H9 (cell line): ENCODE results near the gene LGR5. TPM values are rescaled to one million over a fixed set of nuclear protein-coding genes. Genes with fewer than 3 reads are reported as not detected.

Source experiments
- DNase-seq: peaks from one replicate; pipeline ENCODE4 v3.0.0-alpha.2; 2017
- H2AFZ ChIP-seq: one replicate; pipeline ENCODE4 v1.6.1; 2013; ENCODE audit warnings: mild to moderate bottlenecking, low read length, control low read depth, moderate library complexity
- H2AK5ac ChIP-seq: 2 replicates; pipeline ENCODE4 v1.6.1; 2013; ENCODE audit warnings: low read length, control low read depth, mixed read lengths; ENCODE audit not compliant: insufficient read length
- H2BK120ac ChIP-seq: one replicate; pipeline ENCODE4 v1.6.1; 2013; ENCODE audit warnings: low read depth, mild to moderate bottlenecking, low read length, control low read depth, inconsistent platforms; ENCODE audit not compliant: poor library complexity, severe bottlenecking
- H2BK12ac ChIP-seq: 2 replicates; pipeline ENCODE4 v1.6.1; 2013; ENCODE audit warnings: low read length, control low read depth, mixed read lengths, low read depth; ENCODE audit not compliant: insufficient read length
- H2BK15ac ChIP-seq: 2 replicates; pipeline ENCODE4 v1.6.1; 2013; ENCODE audit warnings: low read depth, low read length, control low read depth
- H2BK20ac ChIP-seq: one replicate; pipeline ENCODE4 v1.6.1; 2013; ENCODE audit warnings: low read depth, mild to moderate bottlenecking, low read length, control low read depth, inconsistent platforms; ENCODE audit not compliant: poor library complexity, severe bottlenecking
- H2BK5ac ChIP-seq: 2 replicates; pipeline ENCODE4 v1.6.1; 2013; ENCODE audit warnings: low read length, control low read depth, mixed read lengths; ENCODE audit not compliant: insufficient read length
- H3K14ac ChIP-seq: 2 replicates; pipeline ENCODE4 v1.6.1; 2013; ENCODE audit warnings: low read length, control low read depth; ENCODE audit not compliant: insufficient read depth
- H3K18ac ChIP-seq: 2 replicates; pipeline ENCODE4 v1.6.1; 2013; ENCODE audit warnings: low read depth, mild to moderate bottlenecking, mixed read lengths, low read length, control low read depth; ENCODE audit not compliant: insufficient read length
- H3K23ac ChIP-seq: 2 replicates; pipeline ENCODE4 v1.6.1; 2013; ENCODE audit warnings: low read length, control low read depth, mixed read lengths, low read depth; ENCODE audit not compliant: insufficient read length
- H3K23me2 ChIP-seq: 2 replicates; pipeline ENCODE4 v1.6.1; 2013; ENCODE audit warnings: low read depth, mild to moderate bottlenecking, mixed read lengths, low read length, control low read depth; ENCODE audit not compliant: insufficient read length, poor library complexity, severe bottlenecking
- H3K27ac ChIP-seq: 2 replicates; pipeline ENCODE4 v1.5.1; 2013; ENCODE audit warnings: low read length, control low read depth, mixed read lengths, low read depth; ENCODE audit not compliant: insufficient read length
- H3K27me3 ChIP-seq: 2 replicates; pipeline ENCODE4 v1.6.1; 2013; ENCODE audit warnings: low read length, control low read depth, inconsistent platforms; ENCODE audit not compliant: insufficient read depth
- H3K4ac ChIP-seq: 2 replicates; pipeline ENCODE4 v1.6.1; 2013; ENCODE audit warnings: low read depth, mild to moderate bottlenecking, control low read depth, inconsistent platforms, low read length, moderate library complexity
- H3K4me1 ChIP-seq: 2 replicates; pipeline ENCODE4 v1.6.1; 2013; ENCODE audit warnings: low read length, control low read depth, inconsistent platforms; ENCODE audit not compliant: insufficient read depth
- H3K4me2 ChIP-seq: 2 replicates; pipeline ENCODE4 v1.6.1; 2013; ENCODE audit warnings: low read length, control low read depth, mixed read lengths; ENCODE audit not compliant: insufficient read length, insufficient read depth
- H3K56ac ChIP-seq: 2 replicates; pipeline ENCODE4 v1.6.1; 2013; ENCODE audit warnings: low read depth, mild to moderate bottlenecking, mixed read lengths, low read length, control low read depth; ENCODE audit not compliant: insufficient read length
- H3K79me1 ChIP-seq: 2 replicates; pipeline ENCODE4 v1.6.1; 2013; ENCODE audit warnings: low read depth, mild to moderate bottlenecking, moderate library complexity, low read length, control low read depth, inconsistent platforms; ENCODE audit not compliant: insufficient read depth, poor library complexity, severe bottlenecking
- H3K79me2 ChIP-seq: 2 replicates; pipeline ENCODE4 v1.6.1; 2013; ENCODE audit warnings: low read length, control low read depth, inconsistent platforms; ENCODE audit not compliant: insufficient read depth
- H3K9ac ChIP-seq: 2 replicates; pipeline ENCODE4 v1.6.1; 2013; ENCODE audit warnings: low read length, control low read depth, mixed read lengths; ENCODE audit not compliant: insufficient read length; ENCODE audit errors: extremely low read depth
- H3K9me3 ChIP-seq: one replicate; pipeline ENCODE4 v1.6.1; 2013; ENCODE audit warnings: low read depth, low read length, inconsistent platforms; ENCODE audit not compliant: control insufficient read depth
- H3T11ph ChIP-seq: one replicate; pipeline ENCODE4 v1.6.1; 2013; ENCODE audit warnings: mild to moderate bottlenecking, low read length, control low read depth, inconsistent platforms
- H4K20me1 ChIP-seq: one replicate; pipeline ENCODE4 v1.6.1; 2013; ENCODE audit not compliant: control insufficient read depth, insufficient read length, insufficient read depth
- H4K5ac ChIP-seq: 2 replicates; pipeline ENCODE4 v1.6.1; 2013; ENCODE audit warnings: low read depth, mild to moderate bottlenecking, mixed read lengths, low read length, control low read depth; ENCODE audit not compliant: insufficient read length
- H4K8ac ChIP-seq: replicated peaks from 2 replicates; pipeline ENCODE4 v1.6.1; 2013; ENCODE audit warnings: low read length, control low read depth, mixed read lengths, low read depth; ENCODE audit not compliant: insufficient read length
- H4K91ac ChIP-seq: 2 replicates; pipeline ENCODE4 v1.6.1; 2013; ENCODE audit warnings: low read depth, mild to moderate bottlenecking, moderate library complexity, mixed read lengths, low read length, control low read depth; ENCODE audit not compliant: insufficient read length
- H3K27ac Mint-ChIP-seq, 3 experiments: 2 replicates in 2 of 3; 3 replicates in 1 of 3; pipeline ENCODE4 v1.8.0; 2020 to 2021; ENCODE audit warnings: mixed read lengths in 3 of 3, mild to moderate bottlenecking in 1 of 3, moderate library complexity in 1 of 3
- H3K27me3 Mint-ChIP-seq: 2 replicates; pipeline ENCODE4 v1.8.0; 2021; ENCODE audit warnings: low read depth, mild to moderate bottlenecking, moderate library complexity, mixed read lengths
- H3K36me3 Mint-ChIP-seq, 3 experiments: 2 replicates in 2 of 3; 3 replicates in 1 of 3; pipeline ENCODE4 v1.8.0; 2020 to 2021; ENCODE audit warnings: low read depth in 3 of 3, mixed read lengths in 3 of 3; ENCODE audit not compliant: insufficient read depth in 1 of 3
- H3K4me1 Mint-ChIP-seq, 2 experiments: 2 replicates each; pipeline ENCODE4 v1.8.0; 2020; ENCODE audit warnings: mixed read lengths in 2 of 2
- H3K4me3 Mint-ChIP-seq, 2 experiments: 2 replicates in 1 of 2; 3 replicates in 1 of 2; pipeline ENCODE4 v1.8.0; 2020 to 2021; ENCODE audit warnings: mild to moderate bottlenecking in 2 of 2, mixed read lengths in 2 of 2, moderate library complexity in 1 of 2
- H3K9me3 Mint-ChIP-seq, 2 experiments: 2 replicates in 1 of 2; 3 replicates in 1 of 2; pipeline ENCODE4 v1.8.0; 2020; ENCODE audit warnings: mild to moderate bottlenecking in 2 of 2, mixed read lengths in 2 of 2, moderate library complexity in 1 of 2
- WGBS: extraction: QIAGEN DNeasy Blood & Tissue Kit; methylation state at CpG from one replicate; pipeline ENCODE4 v1.1.7; 2013; ENCODE audit warnings: missing lambda C conversion rate, low lambda C conversion rate, mixed read lengths; ENCODE audit not compliant: insufficient read length; ENCODE audit errors: extremely low coverage; 5-methylcytosine and 5-hydroxymethylcytosine counted together
- total RNA-seq: library from RNA; stranded (reverse); gene quantifications from 2 replicates; pipeline ENCODE4 v1.2.1, GENCODE V29; 2021
- TF ChIP-seq, protein P1 (sequence below): fragments of 200-600 bp; sonication (generic); conservative IDR thresholded peaks from 3 replicates; pipeline ENCODE4 v1.8.0; 2021; ENCODE audit warnings: antibody characterized with exemption, mild to moderate bottlenecking

The LGR5 gene
- total RNA-seq, 1 experiment from 2014 or later, result 0.09 TPM

DNA sequence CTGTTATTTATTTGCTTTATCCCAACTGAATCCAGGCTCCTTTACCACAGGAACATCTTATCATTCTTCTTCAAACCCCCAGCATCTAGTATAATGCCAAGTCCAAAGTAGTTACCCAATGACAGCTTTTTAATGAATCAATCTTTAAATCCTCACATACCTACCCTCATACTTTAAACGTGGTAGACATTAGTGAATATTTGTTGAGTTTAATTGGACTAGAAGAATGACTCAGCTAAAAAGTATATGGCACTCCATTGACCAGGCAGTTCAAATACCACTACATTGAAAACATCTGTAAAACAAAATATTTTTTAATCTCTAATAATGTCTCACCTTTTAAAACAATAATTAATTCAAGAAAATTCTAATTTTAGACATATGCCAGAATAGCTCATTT lies 125.9 kb downstream of the LGR5 start:
- Histone ChIP-seq H3K23ac (no peak overlapping the region), H2AFZ (no peak overlapping the region), H2BK120ac (no peak overlapping the region), H3K79me1 (no peaks in the 10 kb centered on the region), H3K9ac (no peak overlapping the region), H3K27ac (no peak overlapping the region), H3K23me2 (no peaks in the 10 kb centered on the region), H3K56ac (no peak overlapping the region), H3K14ac (no peak overlapping the region), H2BK15ac (no peak overlapping the region), H4K8ac (no peak overlapping the region), H3K79me2 (no peaks in the 10 kb centered on the region), H3K9me3 (no peaks in the 10 kb centered on the region), H3K18ac (no peak overlapping the region), H3K4me2 (no peak overlapping the region), H2BK20ac (no peak overlapping the region), H4K5ac (no peak overlapping the region), H3K4me1 (no peaks in the 10 kb centered on the region; the same call in 1 of the 2 replicates), H3K27me3 (no peaks in the 10 kb centered on the region), H2BK12ac (no peak overlapping the region), H2AK5ac (no peak overlapping the region), H4K20me1 (no peaks in the 10 kb centered on the region), H4K91ac (no peak overlapping the region), H2BK5ac (no peak overlapping the region), H3K4ac (no peak overlapping the region), H3T11ph (no peak overlapping the region)
- Mint-ChIP-seq H3K36me3 (no peaks in the 10 kb centered on the region), H3K9me3 (no peaks in the 10 kb centered on the region), H3K4me1 (peaks cover 10 to 20% of the 10 kb centered on the region in 2 experiments), H3K4me3 (no peak overlapping the region), H3K27ac (no peak overlapping the region), H3K27me3 (no peaks in the 10 kb centered on the region)
- DNase-seq, result no peak
- WGBS, result no CpG with 5 or more reads among the region's 1 CpG
- TF ChIP-seq, protein P1, sequence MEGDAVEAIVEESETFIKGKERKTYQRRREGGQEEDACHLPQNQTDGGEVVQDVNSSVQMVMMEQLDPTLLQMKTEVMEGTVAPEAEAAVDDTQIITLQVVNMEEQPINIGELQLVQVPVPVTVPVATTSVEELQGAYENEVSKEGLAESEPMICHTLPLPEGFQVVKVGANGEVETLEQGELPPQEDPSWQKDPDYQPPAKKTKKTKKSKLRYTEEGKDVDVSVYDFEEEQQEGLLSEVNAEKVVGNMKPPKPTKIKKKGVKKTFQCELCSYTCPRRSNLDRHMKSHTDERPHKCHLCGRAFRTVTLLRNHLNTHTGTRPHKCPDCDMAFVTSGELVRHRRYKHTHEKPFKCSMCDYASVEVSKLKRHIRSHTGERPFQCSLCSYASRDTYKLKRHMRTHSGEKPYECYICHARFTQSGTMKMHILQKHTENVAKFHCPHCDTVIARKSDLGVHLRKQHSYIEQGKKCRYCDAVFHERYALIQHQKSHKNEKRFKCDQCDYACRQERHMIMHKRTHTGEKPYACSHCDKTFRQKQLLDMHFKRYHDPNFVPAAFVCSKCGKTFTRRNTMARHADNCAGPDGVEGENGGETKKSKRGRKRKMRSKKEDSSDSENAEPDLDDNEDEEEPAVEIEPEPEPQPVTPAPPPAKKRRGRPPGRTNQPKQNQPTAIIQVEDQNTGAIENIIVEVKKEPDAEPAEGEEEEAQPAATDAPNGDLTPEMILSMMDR, result no peak
